Measurements from ENCODE around the gene FBXL16.
A peak's percentile ranks its signal among the peaks of the same experiment; 100 is the strongest.

The FBXL16 gene

GRCh38 chr16:686459-687260 lies 18.9 kb downstream of the FBXL16 start:
- no peak for DNase-seq

GRCh38 chr16:685967-686366 lies 19.6 kb downstream of the FBXL16 start:
- DNase-seq: no peak

- no peak for DNase-seq
These were observed 20.5 kb downstream of the FBXL16 start for GRCh38 chr16:684961-685696.

GRCh38 chr16:684071-684794 lies 21.4 kb downstream of the FBXL16 start, which contains the start of gene JMJD8:
Gene JMJD8, minus strand, starts transcription at chr16:684334. Its CDS starts 15 bp downstream, at chr16:684319.
- peak; percentile 98 to 99 for DNase-seq

GRCh38 chr16:683396-684070 lies 22.1 kb downstream of the FBXL16 start:
- no peak for DNase-seq

- no peak for DNase-seq
These were observed 22.9 kb downstream of the FBXL16 start for GRCh38 chr16:682493-683395.

GRCh38 chr16:681746-682427 lies 23.7 kb downstream of the FBXL16 start:
- no peak for DNase-seq

- no peak for DNase-seq
These were observed 24.4 kb downstream of the FBXL16 start for GRCh38 chr16:680967-681745.

- DNase-seq: no peak
These were observed 25.0 kb downstream of the FBXL16 start for GRCh38 chr16:680625-680945.

- peak; percentile 84 to 93 for DNase-seq
These were observed 25.6 kb downstream of the FBXL16 start, which contains the start of gene STUB1 for GRCh38 chr16:679814-680624. Gene STUB1, plus strand, starts transcription at chr16:680410. Its CDS starts 116 bp downstream, at chr16:680526.

GRCh38 chr16:678858-679813 lies 26.5 kb downstream of the FBXL16 start:
- DNase-seq: peak; percentile 60 to 68

- DNase-seq: no peak
These were observed 27.3 kb downstream of the FBXL16 start for GRCh38 chr16:678209-678857.

- DNase-seq: no peak
These were observed 28.0 kb downstream of the FBXL16 start for GRCh38 chr16:677316-678190.

- DNase-seq: no peak
These were observed 28.7 kb downstream of the FBXL16 start for GRCh38 chr16:676913-677312.

- DNase-seq: no peak
These were observed 29.1 kb downstream of the FBXL16 start for GRCh38 chr16:676565-676902.

GRCh38 chr16:675884-676564 lies 29.6 kb downstream of the FBXL16 start:
- no peak for DNase-seq

Measured in stimulated activated CD4-positive, alpha-beta T cell treated with anti-CD3 and anti-CD28 coated beads, Interleukin-2, amount 100 ng/mL, for 24 hours (primary cell).